SU-DHL-6 (cell line): ENCODE data around the gene NTRK3.

Experiments
- H2AFZ ChIP-seq: fragments of 200-600 bp; sonication (generic); 2 replicates; pipeline ENCODE4 v1.6.1; 2014; ENCODE audit warnings: low read depth, mild to moderate bottlenecking, moderate library complexity, mixed read lengths, antibody characterized with exemption, low read length; ENCODE audit not compliant: severe bottlenecking
- H3F3A ChIP-seq: fragments of 200-600 bp; shearing (Covaris generic); 2 replicates; pipeline ENCODE4 v1.6.0; 2016; ENCODE audit warnings: antibody characterized with exemption, mild to moderate bottlenecking; ENCODE audit not compliant: insufficient read depth
- H3K27ac ChIP-seq: fragments of 200-600 bp; sonication (generic); 2 replicates; pipeline ENCODE4 v1.5.1; 2016; ENCODE audit warnings: low read depth, mild to moderate bottlenecking, low read length, moderate library complexity, mixed read lengths
- H3K27me3 ChIP-seq: fragments of 200-600 bp; sonication (generic), shearing (Covaris generic); 2 replicates; pipeline ENCODE4 v1.6.0; 2014; ENCODE audit warnings: mild to moderate bottlenecking, low read length
- H3K36me3 ChIP-seq: fragments of 200-600 bp; sonication (generic); 2 replicates; pipeline ENCODE4 v1.6.1; 2014; ENCODE audit warnings: mild to moderate bottlenecking, low read length, mixed read lengths
- H3K4me2 ChIP-seq: fragments of 300-600, 200-600 bp; shearing (Covaris generic), sonication (generic); 2 replicates; pipeline ENCODE4 v1.6.0; 2014; ENCODE audit warnings: low read length, low read depth, mild to moderate bottlenecking; ENCODE audit not compliant: poor library complexity, severe bottlenecking
- H3K4me3 ChIP-seq: fragments of 200-600 bp; sonication (generic); 2 replicates; pipeline ENCODE4 v1.5.1; 2014; ENCODE audit warnings: antibody characterized with exemption, low read length, mild to moderate bottlenecking, mixed read lengths; ENCODE audit not compliant: insufficient read depth, poor library complexity, severe bottlenecking
- H3K79me2 ChIP-seq: fragments of 200-600 bp; sonication (generic); 2 replicates; pipeline ENCODE4 v1.6.1; 2014; ENCODE audit warnings: mild to moderate bottlenecking, low read length, moderate library complexity; ENCODE audit not compliant: insufficient read depth
- H3K9ac ChIP-seq: fragments of 200-600 bp; sonication (generic); 2 replicates; pipeline ENCODE4 v1.7.0; 2014; ENCODE audit warnings: mild to moderate bottlenecking, low read length
- H3K9me2 ChIP-seq: fragments of 200-600 bp; sonication (generic); replicated peaks from 2 replicates; pipeline ENCODE4 v1.6.1; 2014; ENCODE audit warnings: low read length; ENCODE audit not compliant: insufficient read depth
- H3K9me3 ChIP-seq: fragments of 200-600 bp; sonication (generic); 2 replicates; pipeline ENCODE4 v1.6.1; 2014; ENCODE audit warnings: low read length, mixed read lengths; ENCODE audit not compliant: insufficient read depth
- H4K20me1 ChIP-seq: fragments of 200-600 bp; sonication (generic); 2 replicates; pipeline ENCODE4 v1.6.1; 2014; ENCODE audit warnings: low read depth, mild to moderate bottlenecking, antibody characterized with exemption, low read length, moderate library complexity, mixed read lengths
- CTCF ChIP-seq: fragments of 200-600 bp; sonication (generic); IDR thresholded peaks from one replicate; pipeline ENCODE4 v1.5.1; 2017; ENCODE audit warnings: antibody characterized with exemption, mild to moderate bottlenecking, low read length, moderate library complexity; ENCODE audit not compliant: insufficient read depth, poor library complexity, severe bottlenecking
- EZH2phosphoT487 ChIP-seq: fragments of 200-600 bp; sonication (generic), shearing (Covaris generic); conservative IDR thresholded peaks from 2 replicates; pipeline ENCODE4 v1.6.1; 2018; ENCODE audit warnings: mild to moderate bottlenecking, antibody characterized with exemption, low read length, moderate library complexity, mixed read lengths

Gene NTRK3

GRCh38 chr15:88207565-88207964, 49.0 kb downstream of the NTRK3 start:
- H3K9ac ChIP-seq = no peak overlapping the region
- TF ChIP-seq EZH2phosphoT487 = no peak
- TF ChIP-seq CTCF = no peak
- H3K27me3 ChIP-seq = no peaks in the 10 kb centered on the region
- no peak overlapping the region for H2AFZ ChIP-seq
- H3F3A ChIP-seq = no peaks in the 10 kb centered on the region
- no peaks in the 10 kb centered on the region for H3K79me2 ChIP-seq
- no peak overlapping the region for H3K27ac ChIP-seq
- no peaks in the 10 kb centered on the region for H3K9me3 ChIP-seq
- H3K4me2 ChIP-seq = no peak overlapping the region
- H4K20me1 ChIP-seq = no peaks in the 10 kb centered on the region
- no peak overlapping the region for H3K4me3 ChIP-seq
- H3K36me3 ChIP-seq = no peaks in the 10 kb centered on the region
- H3K9me2 ChIP-seq = no peaks in the 10 kb centered on the region

GRCh38 chr15:88204584-88204983, 52.0 kb downstream of the NTRK3 start:
- Histone ChIP-seq H3K9me2 (no peaks in the 10 kb centered on the region), H3K9ac (no peak overlapping the region), H3K27ac (no peak overlapping the region), H3F3A (no peaks in the 10 kb centered on the region), H2AFZ (no peak overlapping the region), H3K4me2 (no peak overlapping the region), H4K20me1 (no peaks in the 10 kb centered on the region), H3K27me3 (no peaks in the 10 kb centered on the region), H3K36me3 (no peaks in the 10 kb centered on the region), H3K4me3 (no peak overlapping the region), H3K9me3 (no peaks in the 10 kb centered on the region), H3K79me2 (no peaks in the 10 kb centered on the region)
- no peak for TF ChIP-seq CTCF
- no peak for TF ChIP-seq EZH2phosphoT487

GRCh38 chr15:88202231-88202630, 54.3 kb downstream of the NTRK3 start:
- Histone ChIP-seq H3K9me2 (no peaks in the 10 kb centered on the region), H3K4me2 (no peak overlapping the region), H3F3A (no peaks in the 10 kb centered on the region), H3K36me3 (no peaks in the 10 kb centered on the region), H3K27me3 (no peaks in the 10 kb centered on the region), H3K9me3 (no peaks in the 10 kb centered on the region), H2AFZ (no peak overlapping the region), H3K79me2 (no peaks in the 10 kb centered on the region), H3K9ac (no peak overlapping the region), H4K20me1 (no peaks in the 10 kb centered on the region), H3K27ac (no peak overlapping the region), H3K4me3 (no peak overlapping the region)
- no peak for TF ChIP-seq EZH2phosphoT487
- TF ChIP-seq CTCF = no peak

- H3K36me3 ChIP-seq = no peaks in the 10 kb centered on the region
- no peaks in the 10 kb centered on the region for H4K20me1 ChIP-seq
- H3K4me2 ChIP-seq = no peak overlapping the region
- no peak overlapping the region for H3K4me3 ChIP-seq
- no peaks in the 10 kb centered on the region for H3K9me3 ChIP-seq
- no peaks in the 10 kb centered on the region for H3K27me3 ChIP-seq
- no peak overlapping the region for H3K27ac ChIP-seq
- H3F3A ChIP-seq = no peaks in the 10 kb centered on the region
- no peak overlapping the region for H3K9ac ChIP-seq
- H3K9me2 ChIP-seq = no peaks in the 10 kb centered on the region
- no peaks in the 10 kb centered on the region for H3K79me2 ChIP-seq
- TF ChIP-seq EZH2phosphoT487 = no peak
- no peak overlapping the region for H2AFZ ChIP-seq
Observed at GRCh38 chr15:88201207-88201606, 55.3 kb downstream of the NTRK3 start.
